ENCODE data around the gene GRID2IP. TPM values are rescaled to one million over a fixed set of nuclear protein-coding genes. Genes with fewer than 3 reads are reported as not detected.

Gene GRID2IP
- total RNA-seq, 2 donors from 2014 or later = 0.29 TPM; not detected in 1

GRCh38 chr7:6546498-6547251 lies 4.6 kb downstream of the GRID2IP start:
- peaks cover 0 to 4% of the 10 kb centered on the region in 2 donors for H3K4me1 Mint-ChIP-seq (ENCODE audit: low read depth in 2 of 2)
- ATAC-seq = no peak
- DNase-seq (ENCODE audit: low spot score) = no peak
- H3K27me3 Mint-ChIP-seq = no peaks in the 10 kb centered on the region
- H3K4me3 Mint-ChIP-seq = no peak overlapping the region
- no peak overlapping the region for H3K27ac Mint-ChIP-seq
- no peaks in the 10 kb centered on the region for H3K9me3 Mint-ChIP-seq
- no peaks in the 10 kb centered on the region for H3K36me3 Mint-ChIP-seq

DNA sequence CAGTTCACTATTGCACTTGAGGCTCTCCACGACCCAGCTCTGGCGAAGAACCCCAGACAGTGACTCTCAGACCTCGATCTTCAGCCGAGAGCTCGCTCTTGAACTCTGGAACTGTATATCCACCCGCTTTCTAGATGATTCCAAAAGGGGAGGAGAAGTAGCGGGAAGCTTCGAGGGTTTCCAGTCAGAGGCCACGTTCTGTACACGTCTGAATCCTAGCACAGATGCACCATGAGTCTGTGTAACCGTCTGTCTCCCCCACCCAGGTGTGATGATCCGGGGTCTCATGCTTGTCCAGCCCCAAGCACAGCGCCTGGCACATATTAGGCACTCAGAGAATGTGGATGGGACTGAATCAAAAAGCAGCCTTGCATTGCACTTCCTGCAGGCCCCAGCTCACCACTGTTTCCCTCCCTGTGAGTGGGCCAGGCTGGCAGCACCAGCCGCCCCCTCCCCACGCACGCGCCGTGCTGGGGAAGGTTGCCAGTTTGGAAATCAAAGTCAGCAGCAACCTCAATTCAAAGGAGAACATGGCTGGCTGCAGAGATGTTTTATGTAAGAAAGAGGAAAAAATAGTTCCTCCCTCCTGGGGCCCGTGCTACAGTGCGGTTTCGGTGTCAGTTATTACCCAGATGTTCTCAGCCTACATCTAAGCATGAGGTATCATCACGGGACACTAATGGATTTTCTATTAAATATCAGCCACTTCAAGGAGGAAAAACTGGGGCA lies 5.7 kb downstream of the GRID2IP start:
- ATAC-seq (no peak), DNase-seq (ENCODE audit: low spot score) (no peak)
- Mint-ChIP-seq H3K27me3 (no peaks in the 10 kb centered on the region), H3K4me3 (no peak overlapping the region), H3K36me3 (no peaks in the 10 kb centered on the region), H3K4me1 (ENCODE audit: low read depth in 2 of 2) (peaks cover 0 to 4% of the 10 kb centered on the region in 2 donors), H3K27ac (no peak overlapping the region), H3K9me3 (no peaks in the 10 kb centered on the region)

- no peak overlapping the region for H3K4me3 Mint-ChIP-seq
- no peak for DNase-seq (ENCODE audit: low spot score)
- H3K27me3 Mint-ChIP-seq = peaks cover 4 to 8% of the 10 kb centered on the region in 2 donors
- ATAC-seq = no peak
- no peaks in the 10 kb centered on the region for H3K36me3 Mint-ChIP-seq
- no peaks in the 10 kb centered on the region for H3K9me3 Mint-ChIP-seq
- H3K27ac Mint-ChIP-seq = no peak overlapping the region
- peaks cover 0 to 4% of the 10 kb centered on the region in 2 donors for H3K4me1 Mint-ChIP-seq (ENCODE audit: low read depth in 2 of 2)
These were observed 8.9 kb downstream of the GRID2IP start for GRCh38 chr7:6542368-6542767.

DNA sequence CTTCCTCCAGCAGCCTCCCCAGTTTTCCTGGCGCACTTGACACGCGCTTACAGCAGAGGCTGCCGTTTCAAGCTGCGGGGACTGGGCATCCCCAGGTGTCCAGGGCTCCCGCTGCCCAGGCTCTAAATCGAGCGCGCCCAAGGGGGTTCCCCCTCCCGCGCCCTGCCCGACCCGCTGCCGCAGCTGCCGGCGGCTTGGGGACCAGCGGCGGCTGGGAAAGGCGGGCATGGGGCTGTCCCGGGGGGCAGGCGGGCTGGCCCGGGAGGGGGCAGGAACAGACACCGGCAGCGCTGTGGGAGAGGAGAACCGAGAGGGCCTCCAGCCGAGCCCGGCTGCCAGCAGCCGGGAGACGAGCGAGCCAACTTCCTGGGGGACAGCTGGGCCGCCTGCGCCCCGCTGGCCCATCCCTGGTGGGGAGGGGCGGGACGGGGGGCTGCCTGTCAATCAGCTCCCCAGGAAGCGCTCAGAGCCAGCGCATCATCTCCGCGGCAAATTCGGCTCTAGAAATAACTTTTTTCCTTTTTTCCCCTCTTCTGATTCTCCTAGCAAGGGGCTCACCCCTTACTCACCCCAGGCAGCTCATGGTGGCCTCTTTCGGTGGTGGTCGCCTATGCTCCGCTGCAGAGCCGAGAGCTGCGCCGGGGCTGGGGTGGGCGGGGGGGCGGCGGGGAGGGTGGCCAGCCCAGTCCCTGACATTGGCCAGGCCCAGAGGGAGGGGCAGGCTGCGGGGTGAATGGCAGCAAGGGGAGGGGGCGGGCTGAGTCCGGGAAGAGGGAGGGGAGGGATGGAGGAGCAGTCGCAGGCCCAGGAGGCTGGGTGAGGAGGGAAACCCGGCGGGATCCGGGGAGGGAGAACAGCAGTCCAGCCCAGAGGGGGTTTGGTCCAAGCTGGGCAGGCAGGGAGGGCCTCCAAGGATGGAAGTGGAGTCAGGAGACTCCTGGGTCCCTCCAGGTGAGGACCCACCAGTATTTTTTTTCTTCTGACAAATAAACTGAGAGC lies 14.7 kb downstream of the GRID2IP start:
- peaks cover 6% of the 10 kb centered on the region in 2 donors for H3K4me1 Mint-ChIP-seq (ENCODE audit: low read depth in 2 of 2)
- peaks cover 8 to 10% of the 10 kb centered on the region in 2 donors for H3K27me3 Mint-ChIP-seq
- H3K4me3 Mint-ChIP-seq = no peak overlapping the region
- no peak for DNase-seq (ENCODE audit: low spot score)
- H3K36me3 Mint-ChIP-seq = no peaks in the 10 kb centered on the region
- no peaks in the 10 kb centered on the region for H3K9me3 Mint-ChIP-seq
- peak; percentile 21 to 59 for ATAC-seq
- no peak overlapping the region for H3K27ac Mint-ChIP-seq

- Mint-ChIP-seq H3K27ac (no peak overlapping the region), H3K9me3 (no peaks in the 10 kb centered on the region), H3K4me3 (peak overlapping the region; percentile 48), H3K4me1 (ENCODE audit: low read depth in 2 of 2) (peaks cover 6 to 11% of the 10 kb centered on the region in 2 donors), H3K36me3 (no peaks in the 10 kb centered on the region), H3K27me3 (peaks cover 7 to 20% of the 10 kb centered on the region in 2 donors)
- DNase-seq (ENCODE audit: low spot score) (no peak), ATAC-seq (no peak)
These were observed 17.3 kb downstream of the GRID2IP start for GRCh38 chr7:6533893-6534495.

DNA sequence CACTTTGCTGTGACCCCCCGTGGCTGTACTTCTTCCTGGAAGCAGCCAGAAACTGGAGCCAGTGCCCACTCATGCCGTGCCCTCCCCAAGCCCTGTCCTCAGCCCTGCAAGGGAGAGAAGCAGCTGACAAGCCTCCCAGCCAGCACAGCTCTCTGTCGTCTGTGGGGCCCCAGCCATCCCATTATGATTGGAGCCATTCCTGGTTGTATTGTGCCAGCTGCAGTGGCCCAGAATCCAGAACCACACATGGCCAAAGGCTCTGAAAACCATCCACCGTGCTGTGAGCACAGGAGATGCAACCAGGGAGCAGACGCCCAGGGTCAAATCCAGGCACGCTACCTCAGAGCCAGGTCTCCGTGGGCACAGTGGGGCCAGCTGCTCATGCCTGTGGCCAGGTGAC lies 18.7 kb downstream of the GRID2IP start:
- DNase-seq (ENCODE audit: low spot score) (no peak), ATAC-seq (no peak)
- Mint-ChIP-seq H3K4me3 (no peak overlapping the region), H3K4me1 (ENCODE audit: low read depth in 2 of 2) (peaks cover 8 to 12% of the 10 kb centered on the region in 2 donors), H3K27ac (no peak overlapping the region), H3K27me3 (peaks cover 3 to 19% of the 10 kb centered on the region in 2 donors), H3K9me3 (no peaks in the 10 kb centered on the region), H3K36me3 (no peaks in the 10 kb centered on the region)

- peaks cover 15 to 19% of the 10 kb centered on the region in 2 donors for H3K4me1 Mint-ChIP-seq (ENCODE audit: low read depth in 2 of 2)
- no peaks in the 10 kb centered on the region for H3K36me3 Mint-ChIP-seq
- peaks cover 11 to 26% of the 10 kb centered on the region in 2 donors for H3K27me3 Mint-ChIP-seq
- peak overlapping the region; percentile 54 for H3K4me3 Mint-ChIP-seq
- no peak overlapping the region for H3K27ac Mint-ChIP-seq
- ATAC-seq (no peak), DNase-seq (ENCODE audit: low spot score) (no peak)
- H3K9me3 Mint-ChIP-seq = no peaks in the 10 kb centered on the region
These were observed 19.6 kb downstream of the GRID2IP start for GRCh38 chr7:6531492-6532279.

- peak; percentile 75 to 77 for ATAC-seq
- Mint-ChIP-seq H3K4me3 (peak overlapping the region; percentile 54), H3K9me3 (no peaks in the 10 kb centered on the region), H3K4me1 (ENCODE audit: low read depth in 2 of 2) (peaks cover 15 to 19% of the 10 kb centered on the region in 2 donors), H3K27me3 (peaks cover 11 to 26% of the 10 kb centered on the region in 2 donors), H3K36me3 (no peaks in the 10 kb centered on the region), H3K27ac (no peak overlapping the region)
- no peak for DNase-seq (ENCODE audit: low spot score)
These were observed 20.4 kb downstream of the GRID2IP start for GRCh38 chr7:6530626-6531491.

DNA sequence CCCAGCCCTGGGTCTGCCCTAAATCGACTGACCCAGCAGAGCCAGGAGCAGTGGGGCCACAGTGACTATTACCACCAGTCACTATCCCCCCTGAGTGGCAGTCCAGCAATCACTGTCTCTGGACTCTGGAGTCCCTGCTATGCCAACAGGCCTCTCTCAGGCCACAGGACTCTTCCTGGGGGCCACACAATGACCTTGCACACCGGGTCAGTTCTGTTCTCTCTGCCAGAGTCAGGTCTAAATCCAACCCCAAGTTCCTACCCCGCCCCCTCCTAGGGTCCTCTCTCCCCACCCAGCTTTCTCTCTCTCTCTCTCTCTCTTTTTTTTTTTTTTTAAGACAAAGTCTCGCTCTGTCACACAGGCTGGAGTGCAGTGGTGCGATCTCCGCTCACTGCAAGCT lies 21.6 kb downstream of the GRID2IP start:
- Mint-ChIP-seq H3K4me1 (ENCODE audit: low read depth in 2 of 2) (peaks cover 15 to 19% of the 10 kb centered on the region in 2 donors), H3K27me3 (peaks cover 11 to 24% of the 10 kb centered on the region in 2 donors), H3K9me3 (no peaks in the 10 kb centered on the region), H3K27ac (no peak overlapping the region), H3K4me3 (peak overlapping the region; percentile 20), H3K36me3 (no peaks in the 10 kb centered on the region)
- no peak for ATAC-seq
- no peak for DNase-seq (ENCODE audit: low spot score)

DNA sequence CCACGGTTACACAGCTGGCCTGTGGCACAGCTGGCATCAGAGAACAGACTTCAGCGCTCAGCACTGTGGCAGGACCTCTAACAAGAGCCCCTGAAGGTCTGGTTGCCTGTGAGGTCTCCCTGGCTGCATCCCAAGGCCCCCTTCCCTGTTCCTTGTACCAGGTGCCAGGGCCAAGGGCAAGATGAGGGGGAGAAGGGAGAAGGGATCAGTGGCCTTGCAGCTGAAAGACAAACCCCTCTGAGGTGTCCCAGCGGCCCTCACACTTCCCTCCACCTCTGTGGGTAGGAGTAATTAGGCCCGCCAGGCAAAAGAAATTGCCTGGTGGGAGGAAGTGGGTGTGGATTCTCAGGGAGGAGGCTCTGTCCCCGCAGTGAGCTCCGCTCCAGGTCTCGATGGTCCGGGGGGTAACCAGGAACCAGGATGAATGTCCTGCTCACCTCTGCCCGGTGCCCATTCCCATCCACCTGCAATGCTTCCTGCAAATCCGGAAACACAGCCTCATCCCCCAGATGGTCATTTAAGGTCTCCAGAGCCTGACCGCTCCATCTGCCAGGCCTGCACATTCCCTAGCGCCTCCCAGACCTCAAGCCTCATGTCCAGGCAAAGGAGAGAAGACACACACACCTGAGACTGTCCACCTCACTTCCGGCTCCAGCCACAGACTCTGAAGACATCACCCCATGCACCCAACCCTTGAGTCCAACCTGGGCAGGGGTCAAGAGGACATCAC lies 22.7 kb downstream of the GRID2IP start:
- no peak for DNase-seq (ENCODE audit: low spot score)
- Mint-ChIP-seq H3K36me3 (no peaks in the 10 kb centered on the region), H3K4me1 (ENCODE audit: low read depth in 2 of 2) (peaks cover 8 to 13% of the 10 kb centered on the region in 2 donors), H3K4me3 (no peak overlapping the region), H3K27me3 (peaks cover 17 to 23% of the 10 kb centered on the region in 2 donors), H3K27ac (no peak overlapping the region), H3K9me3 (no peaks in the 10 kb centered on the region)
- no peak for ATAC-seq

- H3K27ac Mint-ChIP-seq = no peak overlapping the region
- peak overlapping the region; percentile 55 for H3K4me3 Mint-ChIP-seq
- no peaks in the 10 kb centered on the region for H3K36me3 Mint-ChIP-seq
- H3K27me3 Mint-ChIP-seq = peaks cover 17 to 25% of the 10 kb centered on the region in 2 donors
- no peaks in the 10 kb centered on the region for H3K9me3 Mint-ChIP-seq
- H3K4me1 Mint-ChIP-seq (ENCODE audit: low read depth in 2 of 2) = peaks cover 8 to 13% of the 10 kb centered on the region in 2 donors
- ATAC-seq = no peak
- no peak for DNase-seq (ENCODE audit: low spot score)
These were observed 24.3 kb downstream of the GRID2IP start for GRCh38 chr7:6526997-6527378.

Measured in natural killer cell treated with Interleukin-12 subunit alpha and Interleukin-12 subunit beta and Interleukin-15 and Interleukin-18, amount 100 ng/mL, for 72 hours (primary cell).